ENCODE data around the gene COG5. TPM values are rescaled to one million over a fixed set of nuclear protein-coding genes. Genes with fewer than 3 reads are reported as not detected.

COG5 gene
- total RNA-seq, 1 donor from 2014 or later, result 37.1 TPM

DNA sequence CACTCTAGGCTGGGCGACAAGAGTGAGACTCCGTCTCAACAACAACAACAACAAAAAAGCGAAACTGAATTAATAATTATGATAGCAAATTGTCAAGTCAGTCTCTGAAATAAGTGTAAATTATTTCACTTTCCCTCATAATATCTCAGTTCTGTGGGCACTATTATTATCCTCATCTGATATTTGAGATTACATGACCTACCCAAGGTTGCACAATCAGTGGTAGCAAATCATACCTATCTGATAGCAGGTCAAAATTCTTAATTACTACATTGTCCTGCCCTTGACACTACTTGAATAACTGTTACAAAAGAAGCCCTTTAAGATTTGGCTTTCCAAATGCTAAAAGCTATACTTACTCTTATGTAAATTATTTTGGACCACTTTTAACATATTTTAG is 209.1 kb downstream of the COG5 start:
- TF ChIP-seq, protein P1, sequence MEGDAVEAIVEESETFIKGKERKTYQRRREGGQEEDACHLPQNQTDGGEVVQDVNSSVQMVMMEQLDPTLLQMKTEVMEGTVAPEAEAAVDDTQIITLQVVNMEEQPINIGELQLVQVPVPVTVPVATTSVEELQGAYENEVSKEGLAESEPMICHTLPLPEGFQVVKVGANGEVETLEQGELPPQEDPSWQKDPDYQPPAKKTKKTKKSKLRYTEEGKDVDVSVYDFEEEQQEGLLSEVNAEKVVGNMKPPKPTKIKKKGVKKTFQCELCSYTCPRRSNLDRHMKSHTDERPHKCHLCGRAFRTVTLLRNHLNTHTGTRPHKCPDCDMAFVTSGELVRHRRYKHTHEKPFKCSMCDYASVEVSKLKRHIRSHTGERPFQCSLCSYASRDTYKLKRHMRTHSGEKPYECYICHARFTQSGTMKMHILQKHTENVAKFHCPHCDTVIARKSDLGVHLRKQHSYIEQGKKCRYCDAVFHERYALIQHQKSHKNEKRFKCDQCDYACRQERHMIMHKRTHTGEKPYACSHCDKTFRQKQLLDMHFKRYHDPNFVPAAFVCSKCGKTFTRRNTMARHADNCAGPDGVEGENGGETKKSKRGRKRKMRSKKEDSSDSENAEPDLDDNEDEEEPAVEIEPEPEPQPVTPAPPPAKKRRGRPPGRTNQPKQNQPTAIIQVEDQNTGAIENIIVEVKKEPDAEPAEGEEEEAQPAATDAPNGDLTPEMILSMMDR (IDR thresholded peaks at IDR 0.05; ENCODE audit: insufficient read depth, low read length, poor library complexity, severe bottlenecking), result no peak
- DNase-seq (ENCODE audit: low read depth), result no peak
- Histone ChIP-seq H3K36me3 (ENCODE audit: control insufficient read depth, insufficient read depth, low read length) (peaks cover under 1% of the 10 kb centered on the region), H3K4me3 (ENCODE audit: low read depth, low read length) (no peak overlapping the region), H3K27me3 (ENCODE audit: control insufficient read depth, insufficient read depth, low read length) (no peaks in the 10 kb centered on the region)

DNA sequence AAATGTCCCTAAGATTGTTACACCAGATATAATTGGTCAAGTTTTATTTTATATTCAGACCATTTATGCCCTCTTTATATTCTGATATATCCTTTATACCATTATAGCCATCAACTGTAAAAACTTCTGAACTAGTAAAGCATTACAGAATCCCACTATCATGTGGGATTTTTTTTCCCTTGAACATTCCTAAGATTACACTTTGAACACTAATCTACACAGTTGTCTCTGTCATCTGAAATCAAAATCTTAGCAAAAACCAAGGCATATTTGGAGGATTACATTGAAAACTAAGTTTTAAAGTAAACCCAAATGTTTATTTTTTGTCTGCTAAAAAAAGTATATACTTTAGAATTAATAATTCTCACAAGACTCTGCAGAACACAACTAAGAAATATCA is 210.0 kb downstream of the COG5 start:
- Histone ChIP-seq H3K27me3 (ENCODE audit: control insufficient read depth, insufficient read depth, low read length) (no peaks in the 10 kb centered on the region), H3K36me3 (ENCODE audit: control insufficient read depth, insufficient read depth, low read length) (no peaks in the 10 kb centered on the region), H3K4me3 (ENCODE audit: low read depth, low read length) (no peak overlapping the region)
- TF ChIP-seq, protein P1 (IDR thresholded peaks at IDR 0.05; ENCODE audit: insufficient read depth, low read length, poor library complexity, severe bottlenecking), result no peak
- DNase-seq (ENCODE audit: low read depth), result no peak

DNA sequence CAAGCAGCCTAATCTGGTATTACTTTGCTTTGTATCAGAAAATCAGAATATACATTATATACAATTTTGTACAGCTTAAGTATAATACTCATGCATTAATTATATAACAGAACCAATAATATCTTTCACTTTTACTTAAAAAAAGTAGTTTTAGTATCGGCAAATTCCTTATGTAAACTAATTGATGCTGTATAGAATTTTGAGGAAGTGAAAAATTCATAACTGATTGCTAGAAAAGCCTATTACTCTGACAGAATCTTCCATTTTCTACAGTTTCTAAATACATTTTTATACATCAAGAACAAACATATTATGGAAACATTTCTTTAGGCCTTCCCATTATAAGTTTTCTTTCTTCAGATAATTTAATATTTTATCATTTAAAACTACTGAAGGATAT is 217.8 kb downstream of the COG5 start:
- TF ChIP-seq, protein P1 (IDR thresholded peaks at IDR 0.05; ENCODE audit: insufficient read depth, low read length, poor library complexity, severe bottlenecking), result no peak
- no peak for DNase-seq (ENCODE audit: low read depth)
- no peak overlapping the region for H3K4me3 ChIP-seq (ENCODE audit: low read depth, low read length)
- no peaks in the 10 kb centered on the region for H3K36me3 ChIP-seq (ENCODE audit: control insufficient read depth, insufficient read depth, low read length)
- no peaks in the 10 kb centered on the region for H3K27me3 ChIP-seq (ENCODE audit: control insufficient read depth, insufficient read depth, low read length)

DNA sequence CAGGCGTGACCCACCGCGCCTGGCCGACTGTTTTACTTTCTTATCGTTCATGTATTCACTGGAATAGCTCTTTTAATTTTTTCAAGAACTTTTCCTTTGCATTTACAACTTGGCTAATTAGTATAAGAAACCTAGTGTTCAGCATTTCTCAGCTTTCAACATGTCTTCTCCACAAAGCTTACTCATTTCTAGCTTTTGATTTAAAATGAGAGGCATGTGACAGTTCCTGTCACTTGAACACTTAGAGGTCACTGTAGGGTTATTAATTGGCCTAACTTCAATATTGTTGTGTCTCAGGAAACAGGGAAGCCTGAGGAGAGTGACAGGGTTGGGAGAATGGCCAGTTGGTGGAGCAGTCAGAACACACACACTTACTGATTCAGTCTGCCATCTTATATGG is 218.9 kb downstream of the COG5 start:
- Histone ChIP-seq H3K36me3 (ENCODE audit: control insufficient read depth, insufficient read depth, low read length) (no peaks in the 10 kb centered on the region), H3K4me3 (ENCODE audit: low read depth, low read length) (no peak overlapping the region), H3K27me3 (ENCODE audit: control insufficient read depth, insufficient read depth, low read length) (no peaks in the 10 kb centered on the region)
- TF ChIP-seq, protein P1 (IDR thresholded peaks at IDR 0.05; ENCODE audit: insufficient read depth, low read length, poor library complexity, severe bottlenecking), result no peak
- no peak for DNase-seq (ENCODE audit: low read depth)

DNA sequence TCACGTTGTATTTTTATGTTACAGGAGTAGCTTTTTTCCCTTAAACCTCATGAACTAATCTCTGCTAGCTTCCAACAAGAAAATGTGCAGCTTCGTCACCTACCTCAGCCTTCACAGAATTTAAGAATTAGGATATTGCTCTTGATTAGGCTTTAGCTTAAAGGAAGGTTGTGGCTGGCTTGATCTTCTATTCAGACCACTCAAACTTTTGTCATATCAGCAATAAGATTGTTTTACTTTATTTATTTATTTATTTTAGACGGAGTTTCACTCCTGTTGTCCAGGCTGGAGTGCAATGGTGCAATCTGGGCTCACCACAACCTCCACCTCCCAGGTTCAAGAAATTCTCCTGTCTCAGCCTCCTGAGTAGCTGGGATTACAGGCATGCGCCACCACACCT is 219.4 kb downstream of the COG5 start:
- DNase-seq (ENCODE audit: low read depth), result no peak
- no peaks in the 10 kb centered on the region for H3K27me3 ChIP-seq (ENCODE audit: control insufficient read depth, insufficient read depth, low read length)
- no peak overlapping the region for H3K4me3 ChIP-seq (ENCODE audit: low read depth, low read length)
- no peaks in the 10 kb centered on the region for H3K36me3 ChIP-seq (ENCODE audit: control insufficient read depth, insufficient read depth, low read length)
- TF ChIP-seq, protein P1 (IDR thresholded peaks at IDR 0.05; ENCODE audit: insufficient read depth, low read length, poor library complexity, severe bottlenecking), result no peak

DNA sequence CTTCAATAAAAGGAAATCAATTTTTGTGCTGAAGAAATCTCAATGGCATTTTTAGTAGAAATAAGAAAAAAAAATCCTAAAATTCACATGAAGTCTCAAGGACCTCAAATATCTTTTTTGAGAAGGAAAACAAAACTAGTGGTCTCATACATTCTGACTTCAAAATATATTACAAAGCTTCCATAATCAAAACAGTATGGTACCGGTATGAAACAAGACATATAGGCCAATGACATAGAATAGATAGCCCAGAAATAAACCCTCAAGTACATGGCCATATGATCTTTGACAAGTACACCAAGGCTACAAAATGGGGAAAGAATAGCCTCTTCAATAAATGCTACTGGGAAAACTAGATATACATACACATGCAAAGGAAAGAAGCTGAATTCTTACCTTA is 225.6 kb downstream of the COG5 start:
- H3K36me3 ChIP-seq (ENCODE audit: control insufficient read depth, insufficient read depth, low read length), result no peaks in the 10 kb centered on the region
- no peak for DNase-seq (ENCODE audit: low read depth)
- no peaks in the 10 kb centered on the region for H3K27me3 ChIP-seq (ENCODE audit: control insufficient read depth, insufficient read depth, low read length)
- TF ChIP-seq, protein P1 (IDR thresholded peaks at IDR 0.05; ENCODE audit: insufficient read depth, low read length, poor library complexity, severe bottlenecking), result no peak
- no peak overlapping the region for H3K4me3 ChIP-seq (ENCODE audit: low read depth, low read length)

Measured in kidney epithelial cell (primary cell).